Pancreas (tissue), 10 donors: ENCODE results near the gene WDR7. TPM values are rescaled to one million over a fixed set of nuclear protein-coding genes. Genes with fewer than 3 reads are reported as not detected.
A peak's percentile ranks its signal among the peaks of the same experiment; 100 is the strongest.

Source experiments
- ATAC-seq, 4 donors: fragments of 200-7000 bp; cut with Tn5 transposase; one replicate each; pipeline versions ENCODE4 v1.8.0 to v1.9.1; 2020; ENCODE audit warnings: mild to moderate bottlenecking in 4 of 4, moderate library complexity in 4 of 4
- DNase-seq, 6 donors: peaks; one replicate each; pipeline ENCODE4 v3.0.0-alpha.2; 2020
- FAIRE-seq: peaks from 2 replicates; lab custom pipeline; 2012; peaks lifted over from hg19 to GRCh38; lab: Jason Lieb, UNC
- H3K27ac ChIP-seq, 4 donors: fragments of 200-600 bp; sonication (generic); 1 replicate in 3 of 4; 2 replicates in 1 of 4; pipeline versions ENCODE4 v1.5.0 to v1.8.0; 2020
- H3K27me3 ChIP-seq, 4 donors: fragments of 200-600 bp; one replicate each; pipeline ENCODE4 v1.8.0; 2021
- H3K36me3 ChIP-seq, 3 donors: fragments of 200-600 bp; sonication (generic) in 1 of 3; one replicate each; pipeline versions ENCODE4 v1.5.0 to v1.8.0; 2020 to 2021
- H3K4me1 ChIP-seq, 3 donors: fragments of 200-600 bp; one replicate each; pipeline ENCODE4 v1.8.0; 2021
- H3K4me3 ChIP-seq, 4 donors: fragments of 200-600 bp; sonication (generic) in 2 of 4; one replicate each; pipeline versions ENCODE4 v1.5.0 to v1.8.0; 2020 to 2021
- H3K9me3 ChIP-seq, 4 donors: fragments of 200-600 bp; one replicate each; pipeline ENCODE4 v1.8.0; 2021
- WGBS, 2 donors: extraction: QIAGEN DNeasy Blood & Tissue Kit; methylation state at CpG; one replicate each; pipeline ENCODE4 v1.1.7; 2013; 5-methylcytosine and 5-hydroxymethylcytosine counted together
- intact Hi-C, 3 donors: fragments of 100-400 bp; cut with DNase I; formaldehyde crosslinking; loops; one replicate each; pipeline versions ENCODE4 v1.11.1 to v1.14.2; 2022
- polyA plus RNA-seq, 2 donors: library from polyadenylated mRNA; stranded (reverse); fragments of 200-250 nt; gene quantifications; one replicate each; pipeline ENCODE4 v1.2.3, GENCODE V29; 2013
- total RNA-seq, 6 donors: library from RNA; stranded (reverse); fragmentation: NEBNext Ultra II Directional in 4 of 6; extraction: Animal tissue kit (Norgen Biotek cat#: 25700) in 4 of 6; gene quantifications; one replicate each; pipeline versions ENCODE4 v1.2.1 to v1.2.4, GENCODE V29; 2021 to 2023
- TF ChIP-seq, protein P1 (sequence below), 4 donors: fragments of 200-600 bp; sonication (generic) in 3 of 4; IDR thresholded peaks; one replicate each; pipeline versions ENCODE4 v1.5.0 to v1.8.0; 2021; ENCODE audit warnings: antibody characterized with exemption in 4 of 4
- donor health status: healthy with polysubstance abuse.
- donor health status: DM: no; HTN: no; CAD: no; lungs with moderate emphysema.
- donor health status: DM: no; HTN: no; CAD: no.
- donor health status: control.
- donor health status: control.
- donor health status: Bipolar disorder and iron deficiency.
- donor health status: DM: yes; HTN: yes; CAD: no.
- donor health status: DM: no; HTN: no; CAD: no.
- donor health status: DM: no; HTN: no; CAD: no.
- donor health status: DM: yes; HTN: yes; CAD: no.

Gene WDR7
- total and polyA plus RNA-seq, 8 donors = 2.5 to 14.4 (median 10.3) TPM

DNA sequence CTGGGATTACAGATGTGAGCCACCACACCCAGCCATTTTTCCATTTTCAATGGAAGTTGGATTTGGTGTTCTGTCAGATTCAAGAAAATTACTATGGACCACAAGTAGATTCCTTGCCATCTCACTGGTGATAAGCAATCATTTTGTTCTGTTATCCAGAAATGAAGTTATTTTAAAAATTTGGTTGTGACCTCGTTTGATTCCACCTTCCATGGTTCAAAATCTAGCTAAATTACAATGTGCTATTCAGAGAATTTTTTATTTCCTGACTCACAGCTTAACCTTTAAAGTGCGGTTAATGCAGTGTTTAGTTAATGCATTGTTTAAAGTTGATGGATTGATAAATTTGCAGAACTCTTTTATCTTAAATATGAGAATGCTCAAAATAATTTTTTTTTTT is 252.5 kb downstream of the WDR7 start:
- WGBS, 2 donors = 71 to 78% methylated on average over 2 of the region's 2 CpGs
- Histone ChIP-seq H3K9me3 (no peaks in the 10 kb centered on the region), H3K27me3 (no peaks in the 10 kb centered on the region), H3K36me3 (no peaks in the 10 kb centered on the region), H3K4me1 (no peaks in the 10 kb centered on the region), H3K27ac (no peak overlapping the region), H3K4me3 (no peak overlapping the region)
- FAIRE-seq = no peak
- TF ChIP-seq, protein P1, sequence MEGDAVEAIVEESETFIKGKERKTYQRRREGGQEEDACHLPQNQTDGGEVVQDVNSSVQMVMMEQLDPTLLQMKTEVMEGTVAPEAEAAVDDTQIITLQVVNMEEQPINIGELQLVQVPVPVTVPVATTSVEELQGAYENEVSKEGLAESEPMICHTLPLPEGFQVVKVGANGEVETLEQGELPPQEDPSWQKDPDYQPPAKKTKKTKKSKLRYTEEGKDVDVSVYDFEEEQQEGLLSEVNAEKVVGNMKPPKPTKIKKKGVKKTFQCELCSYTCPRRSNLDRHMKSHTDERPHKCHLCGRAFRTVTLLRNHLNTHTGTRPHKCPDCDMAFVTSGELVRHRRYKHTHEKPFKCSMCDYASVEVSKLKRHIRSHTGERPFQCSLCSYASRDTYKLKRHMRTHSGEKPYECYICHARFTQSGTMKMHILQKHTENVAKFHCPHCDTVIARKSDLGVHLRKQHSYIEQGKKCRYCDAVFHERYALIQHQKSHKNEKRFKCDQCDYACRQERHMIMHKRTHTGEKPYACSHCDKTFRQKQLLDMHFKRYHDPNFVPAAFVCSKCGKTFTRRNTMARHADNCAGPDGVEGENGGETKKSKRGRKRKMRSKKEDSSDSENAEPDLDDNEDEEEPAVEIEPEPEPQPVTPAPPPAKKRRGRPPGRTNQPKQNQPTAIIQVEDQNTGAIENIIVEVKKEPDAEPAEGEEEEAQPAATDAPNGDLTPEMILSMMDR (IDR thresholded peaks at IDR 0.05) = no peak
- no peak for DNase-seq
- no peak for ATAC-seq
- intact Hi-C loops = no loop called here

DNA sequence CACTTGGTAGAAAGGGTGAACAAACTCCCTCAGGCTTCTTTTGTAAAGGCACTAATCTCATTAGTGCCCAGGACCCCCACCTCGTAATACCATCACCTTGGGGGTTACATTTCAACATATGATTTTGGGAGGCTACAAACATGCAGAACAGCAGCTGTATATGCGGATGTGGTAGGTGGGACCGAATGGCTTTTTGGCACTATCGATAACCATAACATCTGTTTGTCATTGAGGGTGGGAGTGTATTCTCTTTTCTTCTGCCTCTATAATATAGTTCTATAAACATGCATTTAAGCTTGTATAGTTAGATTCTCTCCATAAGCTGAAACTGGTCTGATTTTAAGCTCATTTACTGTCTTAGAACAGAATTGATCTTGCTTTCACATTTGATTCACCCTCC is 256.6 kb downstream of the WDR7 start:
- DNase-seq = no peak
- Histone ChIP-seq H3K9me3 (no peaks in the 10 kb centered on the region), H3K4me1 (peaks cover 0 to 7% (median 0%) of the 10 kb centered on the region in 3 donors), H3K27me3 (no peaks in the 10 kb centered on the region), H3K36me3 (no peaks in the 10 kb centered on the region), H3K27ac (no peak overlapping the region), H3K4me3 (no peak overlapping the region)
- no peak for FAIRE-seq
- intact Hi-C loops = no loop called here
- no peak for ATAC-seq
- TF ChIP-seq, protein P1 (IDR thresholded peaks at IDR 0.05) = no peak
- 95 to 98% methylated on average over 4 of the region's 4 CpGs for WGBS, 2 donors

DNA sequence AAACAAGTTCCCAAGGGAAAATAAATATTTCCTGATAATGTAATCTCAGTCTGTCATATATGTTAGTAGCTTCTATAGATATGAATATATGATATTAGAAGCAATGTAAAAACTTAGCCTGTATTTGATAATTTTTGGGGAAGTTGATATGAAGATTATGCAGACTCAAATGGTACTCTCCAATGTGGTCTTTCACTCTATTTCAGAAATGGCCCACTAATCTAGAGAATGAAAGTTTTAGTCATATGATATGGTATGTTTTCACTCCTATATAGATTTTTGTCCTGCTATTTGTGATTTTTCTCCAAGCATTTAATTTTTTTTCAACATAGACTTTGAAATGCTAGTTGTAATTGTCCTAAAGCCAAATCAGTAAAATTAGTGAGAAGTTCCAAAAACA is 259.1 kb downstream of the WDR7 start:
- H3K36me3 ChIP-seq = no peaks in the 10 kb centered on the region
- no peaks in the 10 kb centered on the region for H3K9me3 ChIP-seq
- H3K27me3 ChIP-seq = no peaks in the 10 kb centered on the region
- FAIRE-seq (no peak), DNase-seq (no peak), ATAC-seq (no peak)
- H3K4me1 ChIP-seq = peaks cover 0 to 7% (median 0%) of the 10 kb centered on the region in 3 donors
- H3K4me3 ChIP-seq = no peak overlapping the region
- TF ChIP-seq, protein P1 (IDR thresholded peaks at IDR 0.05) = no peak
- intact Hi-C loops = no loop called here
- H3K27ac ChIP-seq = no peak overlapping the region

DNA sequence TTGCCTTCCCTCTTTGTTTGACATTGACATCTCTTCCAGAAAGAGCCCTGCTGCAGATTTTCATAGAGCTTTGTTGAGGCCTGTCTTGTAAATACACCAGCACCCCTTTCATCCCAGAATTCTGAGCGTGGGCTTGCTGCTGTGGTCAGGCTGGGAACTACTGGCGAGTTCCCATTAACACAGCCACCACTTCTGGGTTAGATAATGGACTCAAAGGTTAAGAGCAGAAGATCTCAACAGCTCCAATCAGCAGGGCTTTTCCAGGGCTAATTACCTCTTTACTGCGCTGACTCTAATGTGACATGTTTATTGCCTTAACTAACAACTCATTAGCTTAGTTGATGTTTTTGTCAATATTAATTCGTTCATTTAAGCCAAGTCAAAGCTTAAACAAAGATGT is 259.8 kb downstream of the WDR7 start:
- Histone ChIP-seq H3K36me3 (no peaks in the 10 kb centered on the region), H3K27ac (no peak overlapping the region), H3K27me3 (no peaks in the 10 kb centered on the region), H3K9me3 (no peaks in the 10 kb centered on the region), H3K4me3 (no peak overlapping the region), H3K4me1 (peaks cover 0 to 7% (median 0%) of the 10 kb centered on the region in 3 donors)
- TF ChIP-seq, protein P1 (IDR thresholded peaks at IDR 0.05) = no peak
- peak in 2 of 4 donors; percentile 64 to 71 for ATAC-seq
- intact Hi-C loops = no loop called here
- 65 to 67% methylated on average over 4 of the region's 4 CpGs for WGBS, 2 donors
- DNase-seq = no peak
- no peak for FAIRE-seq

DNA sequence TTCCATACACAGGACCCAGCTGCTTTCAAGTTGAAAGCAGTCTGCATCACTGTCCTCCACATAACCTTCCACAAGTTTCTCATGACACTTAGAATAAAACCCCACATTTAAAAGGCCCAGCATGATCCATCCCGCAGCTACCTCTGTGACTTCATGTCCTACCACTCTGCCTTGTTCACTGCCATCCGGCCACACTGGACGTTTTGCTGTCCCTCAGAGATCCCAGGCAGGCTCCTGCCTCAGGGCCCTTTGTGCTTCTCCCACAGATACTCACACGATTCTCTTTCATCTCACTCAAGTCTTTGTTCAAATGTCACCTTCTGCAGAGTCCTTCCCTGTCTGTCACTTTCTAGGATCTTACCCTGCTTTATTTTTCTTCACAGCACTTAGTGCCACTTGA is 262.8 kb downstream of the WDR7 start:
- H3K36me3 ChIP-seq = no peaks in the 10 kb centered on the region
- ATAC-seq = no peak
- intact Hi-C loops = no loop called here
- no peak for DNase-seq
- FAIRE-seq = no peak
- TF ChIP-seq, protein P1 (IDR thresholded peaks at IDR 0.05) = no peak
- no peak overlapping the region for H3K27ac ChIP-seq
- WGBS, 2 donors = 84 to 91% methylated on average over 4 of the region's 4 CpGs
- no peak overlapping the region for H3K4me3 ChIP-seq
- no peaks in the 10 kb centered on the region for H3K9me3 ChIP-seq
- peaks cover 0 to 7% (median 0%) of the 10 kb centered on the region in 3 donors for H3K4me1 ChIP-seq
- no peaks in the 10 kb centered on the region for H3K27me3 ChIP-seq
